ENCODE measurements around the gene SCFD2. TPM values are rescaled to one million over a fixed set of nuclear protein-coding genes. Genes with fewer than 3 reads are reported as not detected.

SCFD2 gene
- total RNA-seq, 1 experiment from 2014 or later = 12.4 TPM

GRCh38 chr4:52846502-52846901 lies 519.4 kb downstream of the SCFD2 start:
- POLR2A ChIA-PET = interaction anchor here (1.0 kb wide), 1 partner anchor 134 kb away, joined by 3 read pairs; no protein-coding TSS in a partner anchor
- H3K27ac Mint-ChIP-seq = no peak overlapping the region
- no peak for TF ChIP-seq TEAD1 (CRISPR knock-in tag; IDR thresholded peaks at IDR 0.05)
- no peak for TF ChIP-seq ZNF425 (CRISPR knock-in tag; conservative IDR thresholded peaks at IDR 0.05)
- TF ChIP-seq ZBTB21 (CRISPR knock-in tag; IDR thresholded peaks at IDR 0.05; ENCODE audit: borderline replicate concordance) = no peak
- no peak for TF ChIP-seq E2F5 (CRISPR knock-in tag; IDR thresholded peaks at IDR 0.05)
- TF ChIP-seq USF2 (CRISPR knock-in tag; IDR thresholded peaks at IDR 0.05) = no peak
- no peak for TF ChIP-seq ZNF532 (CRISPR knock-in tag; IDR thresholded peaks at IDR 0.05; ENCODE audit: borderline replicate concordance)
- TF ChIP-seq ELF4 (CRISPR knock-in tag; IDR thresholded peaks at IDR 0.05; ENCODE audit: low read depth) = no peak
- no peak for TF ChIP-seq ATF1 (CRISPR knock-in tag; IDR thresholded peaks at IDR 0.05)
- no peak for TF ChIP-seq ZNF263 (CRISPR knock-in tag; IDR thresholded peaks at IDR 0.05; ENCODE audit: low read depth)
- TF ChIP-seq ZNF416 (CRISPR knock-in tag; IDR thresholded peaks at IDR 0.05) = no peak
- TF ChIP-seq PRDM15 (CRISPR knock-in tag; IDR thresholded peaks at IDR 0.05) = no peak
- no peak for TF ChIP-seq MXD4 (CRISPR knock-in tag; IDR thresholded peaks at IDR 0.05; ENCODE audit: borderline replicate concordance)
- TF ChIP-seq TEAD4 (CRISPR knock-in tag; IDR thresholded peaks at IDR 0.05) = no peak
- TF ChIP-seq NR2C2 (CRISPR knock-in tag; IDR thresholded peaks at IDR 0.05) = no peak
- no peak for TF ChIP-seq ATF2 (CRISPR knock-in tag; IDR thresholded peaks at IDR 0.05; ENCODE audit: borderline replicate concordance, low read depth)
- no peak for TF ChIP-seq SMAD3 (CRISPR knock-in tag; IDR thresholded peaks at IDR 0.05; ENCODE audit: borderline replicate concordance)
- TF ChIP-seq SMAD4 (CRISPR knock-in tag; IDR thresholded peaks at IDR 0.05) = no peak
- TF ChIP-seq SP1 (CRISPR knock-in tag; conservative IDR thresholded peaks at IDR 0.05) = no peak
- TF ChIP-seq ESRRA (CRISPR knock-in tag; IDR thresholded peaks at IDR 0.05; ENCODE audit: borderline replicate concordance) = no peak
- no peak for TF ChIP-seq TP53 (CRISPR knock-in tag; IDR thresholded peaks at IDR 0.05)
- CTCF ChIA-PET = no interaction called here
- no peak overlapping the region for H3K4me3 Mint-ChIP-seq
- no peaks in the 10 kb centered on the region for H3K9me3 Mint-ChIP-seq
- H3K27me3 Mint-ChIP-seq (ENCODE audit: low read depth) = peaks cover 13% of the 10 kb centered on the region
- DNase-seq (ENCODE audit: low spot score) (no peak), ATAC-seq (no peak)
- peaks cover 36% of the 10 kb centered on the region for H3K4me1 Mint-ChIP-seq
- H3K36me3 Mint-ChIP-seq = no peaks in the 10 kb centered on the region

Measured in WTC11 (cell line).